GM21717 (cell line): ENCODE measurements around the gene PADI2.

Source experiments
- ATAC-seq: cut with Tn5 transposase; IDR thresholded peaks from one replicate; pipeline ENCODE4 v1.9.1; 2021; ENCODE audit warnings: mild to moderate bottlenecking, moderate library complexity; ENCODE audit not compliant: unreplicated experiment

PADI2 gene

GRCh38 chr1:17059391-17060305, 59.6 kb downstream of the PADI2 start:
- no peak for ATAC-seq

GRCh38 chr1:17056551-17056950, 62.7 kb downstream of the PADI2 start:
- ATAC-seq: no peak

GRCh38 chr1:17055801-17056200, 63.5 kb downstream of the PADI2 start:
- no peak for ATAC-seq

GRCh38 chr1:17053685-17054410, 65.4 kb downstream of the PADI2 start, which contains the start of gene SDHB:
TSS of gene SDHB (minus strand) at chr1:17054032. CDS start at chr1:17054019, 13 bp downstream.
- peak; percentile 90 for ATAC-seq

GRCh38 chr1:17053086-17053684, 66.1 kb downstream of the PADI2 start:
- no peak for ATAC-seq

GRCh38 chr1:17052641-17053040, 66.6 kb downstream of the PADI2 start:
- no peak for ATAC-seq

GRCh38 chr1:17052038-17052437, 67.2 kb downstream of the PADI2 start:
- ATAC-seq: no peak

GRCh38 chr1:17047924-17048323, 71.3 kb downstream of the PADI2 start:
- no peak for ATAC-seq

GRCh38 chr1:17046334-17046657, 73.0 kb downstream of the PADI2 start:
- no peak for ATAC-seq

GRCh38 chr1:17045634-17046333, 73.5 kb downstream of the PADI2 start:
- ATAC-seq: no peak

GRCh38 chr1:17045150-17045549, 74.1 kb downstream of the PADI2 start:
- ATAC-seq: no peak

GRCh38 chr1:17043676-17044075, 75.6 kb downstream of the PADI2 start:
- ATAC-seq: no peak

GRCh38 chr1:17040135-17040534, 79.1 kb downstream of the PADI2 start:
- ATAC-seq: no peak

- no peak for ATAC-seq
These were observed 79.7 kb downstream of the PADI2 start for GRCh38 chr1:17039522-17039921.

- ATAC-seq: no peak
These were observed 85.8 kb downstream of the PADI2 start for GRCh38 chr1:17033481-17033880.

GRCh38 chr1:17032741-17033140, 86.5 kb downstream of the PADI2 start:
- ATAC-seq: no peak

GRCh38 chr1:17031436-17031835, 87.8 kb downstream of the PADI2 start:
- ATAC-seq: no peak

GRCh38 chr1:17030206-17030605, 89.0 kb downstream of the PADI2 start:
- ATAC-seq: no peak

GRCh38 chr1:17028662-17029188, 90.5 kb downstream of the PADI2 start:
- ATAC-seq: no peak

- no peak for ATAC-seq
These were observed 91.4 kb downstream of the PADI2 start for GRCh38 chr1:17027900-17028299.

GRCh38 chr1:17027403-17027802, 91.8 kb downstream of the PADI2 start:
- ATAC-seq: no peak
